ENCODE data around the gene ARHGEF4. TPM values are rescaled to one million over a fixed set of nuclear protein-coding genes. Genes with fewer than 3 reads are reported as not detected.
A peak's percentile ranks its signal among the peaks of the same experiment; 100 is the strongest.

ARHGEF4 gene
- total RNA-seq, 1 donor from 2014 or later: 11.1 TPM

DNA sequence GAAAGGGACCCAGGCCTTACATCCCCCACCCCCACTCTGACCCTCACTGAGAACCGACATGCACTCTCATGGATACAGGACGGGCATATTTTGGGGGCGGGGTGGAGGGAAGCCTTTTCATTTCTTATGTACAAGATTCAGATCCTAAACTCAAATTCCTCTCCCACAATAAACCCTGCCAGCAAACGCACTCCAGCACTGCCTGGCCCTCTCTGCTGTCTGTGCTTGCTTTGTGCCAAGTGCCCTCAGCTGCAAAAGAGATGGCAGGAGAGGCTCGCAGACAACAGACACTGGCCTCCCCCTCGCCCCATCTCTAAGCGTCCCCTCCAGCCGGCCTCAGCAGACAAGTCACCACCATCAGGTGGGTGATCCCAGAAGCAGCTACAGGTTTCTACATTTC lies 214.2 kb downstream of the ARHGEF4 start:
- ATAC-seq (no peak), DNase-seq (no peak)
- TF ChIP-seq, protein P1, sequence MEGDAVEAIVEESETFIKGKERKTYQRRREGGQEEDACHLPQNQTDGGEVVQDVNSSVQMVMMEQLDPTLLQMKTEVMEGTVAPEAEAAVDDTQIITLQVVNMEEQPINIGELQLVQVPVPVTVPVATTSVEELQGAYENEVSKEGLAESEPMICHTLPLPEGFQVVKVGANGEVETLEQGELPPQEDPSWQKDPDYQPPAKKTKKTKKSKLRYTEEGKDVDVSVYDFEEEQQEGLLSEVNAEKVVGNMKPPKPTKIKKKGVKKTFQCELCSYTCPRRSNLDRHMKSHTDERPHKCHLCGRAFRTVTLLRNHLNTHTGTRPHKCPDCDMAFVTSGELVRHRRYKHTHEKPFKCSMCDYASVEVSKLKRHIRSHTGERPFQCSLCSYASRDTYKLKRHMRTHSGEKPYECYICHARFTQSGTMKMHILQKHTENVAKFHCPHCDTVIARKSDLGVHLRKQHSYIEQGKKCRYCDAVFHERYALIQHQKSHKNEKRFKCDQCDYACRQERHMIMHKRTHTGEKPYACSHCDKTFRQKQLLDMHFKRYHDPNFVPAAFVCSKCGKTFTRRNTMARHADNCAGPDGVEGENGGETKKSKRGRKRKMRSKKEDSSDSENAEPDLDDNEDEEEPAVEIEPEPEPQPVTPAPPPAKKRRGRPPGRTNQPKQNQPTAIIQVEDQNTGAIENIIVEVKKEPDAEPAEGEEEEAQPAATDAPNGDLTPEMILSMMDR (IDR thresholded peaks at IDR 0.05): no peak

DNA sequence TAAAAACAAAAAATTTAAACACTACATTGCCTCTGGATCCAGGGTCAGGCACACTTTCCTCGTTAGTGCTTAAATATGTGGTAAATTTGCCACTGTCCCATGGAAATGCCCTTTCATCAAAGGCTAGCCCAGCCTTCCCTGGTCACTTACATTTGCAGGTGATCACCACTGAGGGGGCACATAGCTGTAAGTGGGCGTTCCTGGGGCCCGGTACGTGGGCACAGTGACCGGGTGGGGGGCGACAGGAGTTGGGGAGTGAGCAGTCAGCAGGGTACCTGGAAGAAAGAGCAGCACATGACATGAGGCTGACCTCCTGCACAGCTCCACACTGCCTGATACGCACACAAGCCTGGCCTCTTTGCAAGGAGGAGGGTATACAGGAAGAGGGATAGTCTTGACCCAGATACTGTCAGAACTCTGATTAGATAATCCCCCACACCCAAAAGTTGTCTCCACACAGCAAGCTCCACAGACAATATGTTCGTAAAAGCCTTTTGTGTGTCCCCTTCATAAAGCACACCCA lies 216.1 kb downstream of the ARHGEF4 start:
- Histone ChIP-seq H3K27ac (no peak overlapping the region), H3K4me1 (no peaks in the 10 kb centered on the region), H3K9me3 (no peaks in the 10 kb centered on the region), H3K4me3 (no peak overlapping the region), H3K36me3 (peaks cover 95% of the 10 kb centered on the region), H3K27me3 (no peaks in the 10 kb centered on the region)
- ATAC-seq: no peak
- no peak for DNase-seq
- intact Hi-C loops (cut with DNase I): no loop called here
- TF ChIP-seq, protein P1 (IDR thresholded peaks at IDR 0.05): no peak

More for the DNA sequence above, 214.2 kb downstream of the ARHGEF4 start:
- Histone ChIP-seq H3K4me1 (no peaks in the 10 kb centered on the region), H3K4me3 (no peak overlapping the region), H3K36me3 (peaks cover 93% of the 10 kb centered on the region), H3K27ac (no peak overlapping the region), H3K9me3 (no peaks in the 10 kb centered on the region), H3K27me3 (no peaks in the 10 kb centered on the region)
- intact Hi-C loops (cut with DNase I): no loop called here

GRCh38 chr2:131054488-131054887 lies 217.8 kb downstream of the ARHGEF4 start:
- TF ChIP-seq, protein P1 (IDR thresholded peaks at IDR 0.05): no peak
- no peaks in the 10 kb centered on the region for H3K4me1 ChIP-seq
- no peaks in the 10 kb centered on the region for H3K9me3 ChIP-seq
- H3K27me3 ChIP-seq: no peaks in the 10 kb centered on the region
- H3K27ac ChIP-seq: no peak overlapping the region
- no peak overlapping the region for H3K4me3 ChIP-seq
- DNase-seq (no peak), ATAC-seq (no peak)
- peaks cover 90% of the 10 kb centered on the region for H3K36me3 ChIP-seq
- intact Hi-C loops (cut with DNase I): no loop called here

DNA sequence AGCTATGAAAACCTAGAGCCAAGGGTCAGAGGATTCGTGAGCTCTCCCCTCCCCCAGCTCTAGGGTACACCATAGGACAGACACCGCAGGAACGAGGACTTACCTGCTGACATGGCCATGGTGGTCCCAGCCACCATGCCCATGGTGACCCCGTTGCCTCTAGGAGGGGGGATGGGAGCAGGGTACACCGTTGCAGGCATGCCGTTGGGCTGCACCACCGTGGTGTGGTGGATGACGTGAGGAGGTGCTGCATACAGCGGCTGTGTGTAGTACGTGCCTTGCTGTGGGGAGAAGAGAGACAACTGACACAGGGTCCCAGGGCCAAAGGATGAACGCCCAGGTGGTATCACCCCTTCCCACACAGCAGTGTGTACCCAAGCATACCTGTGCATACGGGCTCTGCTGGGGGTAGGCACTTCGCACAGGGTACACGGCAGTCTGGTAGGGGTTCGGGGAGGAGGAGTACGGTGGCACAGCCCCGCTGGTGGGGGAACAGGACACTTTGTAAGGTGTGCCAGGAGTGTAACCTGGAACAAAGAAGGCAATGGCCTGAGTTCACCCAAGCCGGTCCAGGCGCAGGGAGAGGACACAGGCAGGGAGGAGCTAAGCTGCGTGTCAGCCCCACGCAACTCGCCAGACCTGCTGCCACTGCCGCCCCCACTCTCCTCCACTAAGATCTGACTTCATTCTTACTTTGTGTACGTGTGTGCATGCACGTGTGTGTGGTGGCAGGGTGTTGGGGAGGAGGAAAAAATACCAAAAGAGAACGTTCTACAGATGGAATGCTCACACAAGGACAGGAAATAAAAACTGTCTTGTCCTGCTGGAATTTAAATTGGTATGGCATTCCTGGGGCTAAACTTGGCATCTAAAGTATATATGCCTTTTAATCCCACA lies 218.7 kb downstream of the ARHGEF4 start:
- no peaks in the 10 kb centered on the region for H3K9me3 ChIP-seq
- H3K4me1 ChIP-seq: no peaks in the 10 kb centered on the region
- no peak overlapping the region for H3K27ac ChIP-seq
- TF ChIP-seq, protein P1 (IDR thresholded peaks at IDR 0.05): no peak
- no peaks in the 10 kb centered on the region for H3K27me3 ChIP-seq
- peaks cover 86% of the 10 kb centered on the region for H3K36me3 ChIP-seq
- DNase-seq (no peak), ATAC-seq (peak; percentile 39)
- intact Hi-C loops (cut with DNase I): no loop called here
- H3K4me3 ChIP-seq: no peak overlapping the region

GRCh38 chr2:131056204-131056931 lies 219.7 kb downstream of the ARHGEF4 start:
- H3K27ac ChIP-seq: no peak overlapping the region
- intact Hi-C loops (cut with DNase I): no loop called here
- ATAC-seq (no peak), DNase-seq (no peak)
- no peaks in the 10 kb centered on the region for H3K4me1 ChIP-seq
- no peaks in the 10 kb centered on the region for H3K27me3 ChIP-seq
- H3K4me3 ChIP-seq: no peak overlapping the region
- no peaks in the 10 kb centered on the region for H3K9me3 ChIP-seq
- TF ChIP-seq, protein P1 (IDR thresholded peaks at IDR 0.05): no peak
- peaks cover 77% of the 10 kb centered on the region for H3K36me3 ChIP-seq
